Heart left ventricle (tissue), 16 donors: ENCODE measurements around the gene KCTD11. TPM values are rescaled to one million over a fixed set of nuclear protein-coding genes. Genes with fewer than 3 reads are reported as not detected.

Experiments used
- ATAC-seq, 4 donors: fragments of 200-7000 bp; cut with Tn5 transposase; one replicate each; pipeline ENCODE4 v1.9.1; 2020 to 2022; ENCODE audit warnings: moderate library complexity in 4 of 4, mild to moderate bottlenecking in 3 of 4, moderate number of reproducible peaks in 1 of 4
- DNase-seq, 5 donors: peaks; one replicate each; pipeline ENCODE4 v3.0.0-alpha.2; 2020
- H3K27ac ChIP-seq, 12 donors: fragments of 200-600 bp; sonication (generic) in 4 of 12; one replicate each; pipeline versions ENCODE4 v1.5.0 to v1.8.0; 2016 to 2022; ENCODE audit warnings: mild to moderate bottlenecking in 2 of 12
- H3K27me3 ChIP-seq, 9 donors: fragments of 200-600 bp; sonication (generic) in 2 of 9; one replicate each; pipeline versions ENCODE4 v1.5.1 to v1.8.0; 2016 to 2022; ENCODE audit warnings: mild to moderate bottlenecking in 3 of 9
- H3K36me3 ChIP-seq, 9 donors: fragments of 200-600 bp; sonication (generic) in 2 of 9; one replicate each; pipeline versions ENCODE4 v1.5.0 to v1.8.0; 2018 to 2022; ENCODE audit warnings: mild to moderate bottlenecking in 2 of 9
- H3K4me1 ChIP-seq, 12 donors: fragments of 200-600 bp; sonication (generic) in 4 of 12; one replicate each; pipeline versions ENCODE4 v1.5.0 to v1.8.0; 2016 to 2022; ENCODE audit warnings: mild to moderate bottlenecking in 3 of 12
- H3K4me3 ChIP-seq, 12 donors: fragments of 200-600 bp; sonication (generic) in 4 of 12; one replicate each; pipeline versions ENCODE4 v1.5.0 to v1.8.0; 2017 to 2022; ENCODE audit warnings: mild to moderate bottlenecking in 9 of 12, moderate library complexity in 4 of 12
- H3K9me3 ChIP-seq, 12 donors: fragments of 200-600 bp; sonication (generic) in 4 of 12; one replicate each; pipeline versions ENCODE4 v1.5.0 to v1.8.0; 2016 to 2022; ENCODE audit warnings: mild to moderate bottlenecking in 1 of 12
- POLR2A ChIP-seq, 2 donors: fragments of 450-650 bp; IDR thresholded peaks; one replicate each; pipeline ENCODE4 v1.6.1; 2017; ENCODE audit warnings: antibody characterized with exemption in 2 of 2, mild to moderate bottlenecking in 2 of 2, moderate library complexity in 2 of 2
- WGBS, 4 donors: extraction: QIAGEN DNeasy Blood & Tissue Kit in 2 of 4; methylation state at CpG; one replicate each; pipeline versions ENCODE4 v1.1.5 to v1.1.7; 2013 to 2018; 5-methylcytosine and 5-hydroxymethylcytosine counted together
- intact Hi-C, 10 donors: fragments of 100-400 bp; cut with DNase I; formaldehyde crosslinking; loops; one replicate each; pipeline versions ENCODE4 v1.11.1 to v1.14.2; 2022
- polyA plus RNA-seq, 2 donors: library from polyadenylated mRNA; stranded (reverse); fragments of 200-250 nt; gene quantifications; one replicate each; pipeline ENCODE4 v1.2.3, GENCODE V29; 2013
- total RNA-seq, 9 donors: library from RNA; depleted of rRNA in 2 of 9; stranded (reverse); fragments of >200 nt in 2 of 9; fragmentation: NEBNext Ultra II Directional in 3 of 9; extraction: Animal tissue kit (Norgen Biotek cat#: 25700) in 3 of 9; gene quantifications; one replicate each; pipeline versions ENCODE4 v1.1.0 to v1.2.4, GENCODE V29; 2016 to 2023
- TF ChIP-seq, protein P1 (sequence below), 12 donors: fragments of 200-600 bp; sonication (generic) in 4 of 12; IDR thresholded peaks; one replicate each; pipeline versions ENCODE4 v1.5.0 to v1.8.0; 2018 to 2022; ENCODE audit warnings: antibody characterized with exemption in 12 of 12, mild to moderate bottlenecking in 5 of 12
- donor health status: ischemic (EF 13 %, LVEDD 7.1; RV severe dilation, severe dysfunction).
- donor health status: healthy with polysubstance abuse.
- donor health status: DM: no; HTN: yes; CAD: no.
- donor health status: DM: no; HTN: no; CAD: no.
- donor health status: ischemic (EF 25% LVEDD 6.9; RV normal size, moderate dysfunction).
- donor health status: ischemic (EF 25% LVEDD 5.7; RV mildly dilated, moderate dysfunction).
- donor health status: healthy.
- donor health status: DM: yes; HTN: yes; CAD: no.
- donor health status: ischemic (EF 35%, LVEDD 5.7; RV mildly dilated, moderate dysfunction).
- donor health status: nonischemic (EF 11% LVEDD 7.7; RV severe dilation, severe dysfunction).
- donor health status: DM: yes; HTN: yes; CAD: no.
- donor health status: PGD.
- donor health status: ischemic (EF 29% LVEDD 5.4; RV normal size, mild dysfunction).
- donor health status: nonischemic (EF 23%, LVEDD 6.1; RV moderate dilation, normal function).

The KCTD11 gene
- total and polyA plus RNA-seq, 11 donors = 3.4 to 9.6 (median 6.4) TPM

DNA sequence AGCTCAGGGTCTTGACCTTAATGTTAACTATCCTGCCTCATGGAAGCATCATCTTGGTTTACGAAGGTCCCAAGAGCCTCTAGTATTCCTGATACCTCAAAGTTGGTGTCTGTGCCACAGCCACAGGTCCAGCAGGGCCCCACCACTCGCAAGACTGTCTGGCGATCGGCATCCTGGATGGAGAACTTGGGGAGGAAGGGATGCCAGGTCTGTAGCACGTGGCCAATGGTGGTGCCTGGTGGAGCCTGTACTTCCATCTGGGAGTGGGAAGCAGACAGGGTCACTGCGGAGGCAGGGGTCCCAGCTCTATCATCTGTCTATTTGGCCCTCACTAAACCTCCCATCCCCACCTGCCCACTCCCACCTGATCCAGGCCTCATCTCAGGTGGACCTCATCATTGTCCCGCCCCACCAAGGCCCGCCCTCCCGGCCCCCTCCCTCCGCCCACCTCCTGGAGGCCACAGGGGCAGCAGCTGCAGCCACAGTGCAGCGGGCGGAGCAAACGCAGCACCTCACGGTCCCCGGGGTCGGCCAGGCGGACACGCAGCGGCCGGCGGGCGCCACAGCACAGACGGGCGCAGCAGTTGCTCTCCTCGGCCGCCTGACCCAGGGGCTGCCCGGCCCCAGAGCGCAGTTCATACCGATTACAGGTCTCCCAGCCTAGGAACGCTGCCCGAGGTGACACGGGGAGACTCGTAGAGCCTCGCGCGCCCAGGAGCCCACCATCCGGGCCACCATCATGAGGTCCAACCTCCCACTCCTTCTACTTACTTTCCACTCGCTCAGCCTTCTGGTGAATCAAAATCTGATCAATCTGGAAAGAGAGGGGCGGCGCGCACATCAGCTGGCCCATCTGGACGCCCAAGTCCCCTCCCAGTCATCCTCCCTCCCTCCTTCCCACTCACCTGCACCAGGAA is 41.0 kb downstream of the KCTD11 start:
- Histone ChIP-seq H3K27me3 (no peaks in the 10 kb centered on the region), H3K4me1 (peaks cover 0 to 27% (median 17%) of the 10 kb centered on the region in 12 donors), H3K36me3 (peaks cover 0 to 48% (median 31%) of the 10 kb centered on the region in 9 donors), H3K27ac (peak overlapping the region in 10 of 12 donors; percentile 95 to 99 (median 97)), H3K9me3 (no peaks in the 10 kb centered on the region), H3K4me3 (peak overlapping the region in 11 of 12 donors; percentile 76 to 96 (median 85))
- intact Hi-C loops = loop anchor here in 4 of 10 donors (1.0 to 5.0 kb wide), 2 partner anchors 36 to 45 kb away; partner anchors contain the start of gene TMEM95 (in 4 of the 4)
- ATAC-seq (no peak), DNase-seq (no peak)
- WGBS, 4 donors = 77 to 82% (median 79%) methylated on average over 36 to 42 of the region's 42 CpGs
- TF ChIP-seq, protein P1, sequence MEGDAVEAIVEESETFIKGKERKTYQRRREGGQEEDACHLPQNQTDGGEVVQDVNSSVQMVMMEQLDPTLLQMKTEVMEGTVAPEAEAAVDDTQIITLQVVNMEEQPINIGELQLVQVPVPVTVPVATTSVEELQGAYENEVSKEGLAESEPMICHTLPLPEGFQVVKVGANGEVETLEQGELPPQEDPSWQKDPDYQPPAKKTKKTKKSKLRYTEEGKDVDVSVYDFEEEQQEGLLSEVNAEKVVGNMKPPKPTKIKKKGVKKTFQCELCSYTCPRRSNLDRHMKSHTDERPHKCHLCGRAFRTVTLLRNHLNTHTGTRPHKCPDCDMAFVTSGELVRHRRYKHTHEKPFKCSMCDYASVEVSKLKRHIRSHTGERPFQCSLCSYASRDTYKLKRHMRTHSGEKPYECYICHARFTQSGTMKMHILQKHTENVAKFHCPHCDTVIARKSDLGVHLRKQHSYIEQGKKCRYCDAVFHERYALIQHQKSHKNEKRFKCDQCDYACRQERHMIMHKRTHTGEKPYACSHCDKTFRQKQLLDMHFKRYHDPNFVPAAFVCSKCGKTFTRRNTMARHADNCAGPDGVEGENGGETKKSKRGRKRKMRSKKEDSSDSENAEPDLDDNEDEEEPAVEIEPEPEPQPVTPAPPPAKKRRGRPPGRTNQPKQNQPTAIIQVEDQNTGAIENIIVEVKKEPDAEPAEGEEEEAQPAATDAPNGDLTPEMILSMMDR (IDR thresholded peaks at IDR 0.05) = no peak
- no peak for TF ChIP-seq POLR2A (IDR thresholded peaks at IDR 0.05)

- H3K9me3 ChIP-seq = no peaks in the 10 kb centered on the region
- H3K4me1 ChIP-seq = peaks cover 0 to 27% (median 17%) of the 10 kb centered on the region in 12 donors
- intact Hi-C loops = loop anchor here in 5 of 10 donors (1.0 to 5.0 kb wide), 3 partner anchors 10 to 41 kb away; partner anchors contain the start of genes TMEM95 (in 4 of the 5), KCTD11 (in 1 of the 5) and TMEM256 (in 1 of the 5)
- no peaks in the 10 kb centered on the region for H3K27me3 ChIP-seq
- H3K4me3 ChIP-seq = peak overlapping the region; percentile 76 to 96 (median 86)
- 9 to 18% (median 13%) methylated on average over 21 to 48 of the region's 48 CpGs for WGBS, 4 donors
- peaks cover 0 to 40% (median 26%) of the 10 kb centered on the region in 9 donors for H3K36me3 ChIP-seq
- peak overlapping the region; percentile 72 to 99 (median 96) for H3K27ac ChIP-seq
- DNase-seq (peak in 1 of 5 donors; percentile 50), ATAC-seq (peak in 3 of 4 donors; percentile 11 to 29 (median 18))
- no peak for TF ChIP-seq POLR2A (IDR thresholded peaks at IDR 0.05)
- TF ChIP-seq, protein P1 (IDR thresholded peaks at IDR 0.05) = peak in 2 of 12 donors; percentile 3 to 6
Measured at GRCh38 chr17:7393613-7394451, 41.9 kb downstream of the KCTD11 start.

DNA sequence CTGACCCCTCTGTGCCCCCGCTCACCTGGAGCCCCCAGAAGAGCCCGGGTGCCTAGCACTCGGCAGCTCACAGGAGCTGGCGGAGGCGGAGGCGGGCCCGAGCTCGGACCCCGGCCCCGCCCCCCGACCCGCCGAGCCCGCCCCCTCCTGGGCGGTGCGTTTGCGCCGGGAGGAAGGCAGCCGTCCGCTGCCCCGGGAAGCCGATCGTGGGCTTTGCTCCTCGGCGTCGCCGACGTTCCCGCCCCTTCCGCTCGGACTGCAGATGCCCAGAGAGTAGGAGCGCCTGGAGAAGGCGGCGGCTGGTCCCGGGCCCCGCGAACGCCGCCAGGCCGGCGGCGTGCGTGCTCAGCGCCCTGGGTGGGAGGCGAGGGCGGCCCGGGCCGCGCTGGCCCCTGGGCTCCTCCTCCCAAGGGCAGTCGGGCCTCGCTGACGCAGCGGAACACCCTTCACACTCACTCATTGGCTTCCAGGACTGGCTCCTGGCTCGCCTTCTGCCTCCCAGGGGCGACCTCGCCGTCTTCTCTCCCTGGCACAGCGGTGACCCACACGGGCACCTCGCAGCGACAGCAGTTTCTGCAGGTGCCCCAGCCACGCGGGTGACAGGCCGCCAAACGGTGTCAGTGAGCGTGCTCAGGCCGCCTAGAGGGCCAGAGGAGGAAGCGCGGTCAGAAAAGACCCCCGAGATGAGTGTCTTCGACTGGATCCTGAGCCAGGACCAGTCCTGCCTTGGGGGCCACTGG is 42.7 kb downstream of the KCTD11 start, which contains the start of gene PLSCR3:
PLSCR3 (minus strand) TSS at position 74 of the 740 bp plus-strand sequence. CDS start 415 bp downstream, outside the sequence.
- peak within 1 kb of the TSS; percentile 76 to 96 (median 86) for H3K4me3 ChIP-seq
- H3K27me3 ChIP-seq = no peaks in the 10 kb centered on the region
- no peaks in the 10 kb centered on the region for H3K9me3 ChIP-seq
- peaks cover 0 to 32% (median 20%) of the 10 kb centered on the region in 9 donors for H3K36me3 ChIP-seq
- 0 to 1% (median 0%) methylated on average over 29 to 71 of the region's 71 CpGs for WGBS, 4 donors
- H3K4me1 ChIP-seq = peaks cover 0 to 27% (median 17%) of the 10 kb centered on the region in 12 donors
- peak; percentile 75 to 94 (median 93) for ATAC-seq
- intact Hi-C loops = loop anchor here in 5 of 10 donors (1.0 to 5.0 kb wide), 3 partner anchors 10 to 42 kb away; partner anchors contain the start of genes TMEM95 (in 4 of the 5), KCTD11 (in 1 of the 5) and TMEM256 (in 1 of the 5)
- TF ChIP-seq, protein P1 (IDR thresholded peaks at IDR 0.05) = peak in 8 of 12 donors; percentile 9 to 45 (median 31)
- peak; percentile 50 to 93 for TF ChIP-seq POLR2A (IDR thresholded peaks at IDR 0.05)
- peak; percentile 88 to 94 (median 93) for DNase-seq
- peak within 1 kb of the TSS; percentile 88 to 99 (median 96) for H3K27ac ChIP-seq
